ENCODE measurements around the gene RNASEH1.

- no peak for TF ChIP-seq CTCF (IDR thresholded peaks at IDR 0.05)
- TF ChIP-seq POLR2A (IDR thresholded peaks at IDR 0.05), result no peak
- TF ChIP-seq EP300 (IDR thresholded peaks at IDR 0.05), result no peak
These were observed 40.1 kb downstream of the RNASEH1 start for GRCh38 chr2:3517948-3518495.
